ENCODE data around the gene INPP4A. TPM values are rescaled to one million over a fixed set of nuclear protein-coding genes. Genes with fewer than 3 reads are reported as not detected.

Gene INPP4A
- polyA plus RNA-seq, 1 of the 3 experiments (the other 2 are of a cell fraction): 15.0 TPM

DNA sequence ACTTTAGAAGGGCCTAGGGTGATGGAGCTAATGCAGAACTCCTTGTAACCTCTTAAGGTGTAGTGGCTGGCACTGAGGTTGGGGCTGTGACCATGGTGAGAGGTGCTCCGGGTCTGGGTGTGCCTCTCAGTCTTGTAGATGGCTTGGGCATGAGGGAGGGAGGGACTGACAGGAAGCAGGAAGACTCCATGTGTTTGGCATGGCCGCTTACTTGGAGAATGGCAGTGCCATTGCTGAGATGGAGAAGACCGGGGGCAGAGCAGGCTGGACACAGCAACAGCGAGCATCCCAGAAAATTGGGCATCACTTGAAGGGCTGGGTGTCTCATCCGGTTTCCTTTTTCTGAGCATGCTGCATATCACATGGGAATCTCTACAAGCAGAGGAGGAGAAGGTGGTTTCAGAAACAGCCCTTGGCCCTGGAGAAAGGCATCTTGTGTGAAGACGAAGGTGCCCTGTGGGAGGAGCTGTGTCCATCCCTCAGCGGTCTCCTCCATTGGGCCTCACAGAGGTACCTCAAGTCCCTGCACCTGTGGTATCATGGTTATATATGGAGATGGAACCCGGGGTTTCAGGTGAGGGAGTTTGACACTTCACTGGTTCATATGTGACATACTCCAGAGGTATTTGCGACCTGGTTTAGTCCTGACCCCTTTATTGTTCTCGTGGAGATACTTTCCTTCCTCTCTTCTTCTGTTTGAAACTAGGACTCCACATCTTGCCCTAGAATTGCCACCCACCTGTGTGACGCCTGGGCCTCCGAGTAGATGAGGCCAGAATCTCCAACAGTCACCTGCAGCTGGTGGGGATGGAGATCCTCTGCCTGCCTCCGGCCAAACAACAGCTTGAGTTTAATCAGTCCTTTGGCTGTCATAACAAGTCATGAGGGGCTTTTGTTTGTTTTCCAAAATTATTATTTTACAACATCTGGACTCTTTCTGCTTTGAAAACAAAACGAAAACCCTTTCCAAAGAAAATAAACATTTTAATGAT, 45.6 kb downstream of the INPP4A start:
- Histone ChIP-seq H3K27me3 (ENCODE audit: insufficient read depth) (no peaks in the 10 kb centered on the region), H3K9me3 (no peaks in the 10 kb centered on the region), H3K9me2 (no peaks in the 10 kb centered on the region), H2AFZ (ENCODE audit: low read depth) (no peak overlapping the region), H3K27ac (ENCODE audit: low read depth in 2 of 2, low read length in 1 of 2) (no peak overlapping the region), H3K79me2 (ENCODE audit: insufficient read depth) (peaks cover 14% of the 10 kb centered on the region; the same call in 1 of the 2 replicates), H3K4me1 (ENCODE audit: control insufficient read depth in 1 of 2, insufficient read depth in 2 of 2, low read depth in 1 of 2, low read length in 1 of 2) (no peaks in the 10 kb centered on the region; a peak in 1 of 4 replicates), H4K20me1 (ENCODE audit: insufficient read depth) (0 out of 2 replicates have a peak, but pooled peaks cover 13% of the 10 kb centered on the region), H3F3A (replicated peaks; ENCODE audit: insufficient read depth) (no peaks in the 10 kb centered on the region), H3K36me3 (replicated peaks in 1 of 2; ENCODE audit: control insufficient read depth in 1 of 2, insufficient read depth in 2 of 2, low read length in 1 of 2) (no peaks in the 10 kb centered on the region), H3K9ac (no peak overlapping the region), H3K4me3 (ENCODE audit: low read depth in 2 of 2, low read length in 1 of 2) (no peak overlapping the region), H3K4me2 (no peak overlapping the region)
- WGBS (ENCODE audit: low lambda C conversion rate): 90% methylated on average over 13 of the region's 14 CpGs
- ChIA-PET POLR2A (no interaction called here), CTCF (interaction anchor here (0.9 kb wide), 1 partner anchor 70 kb away, joined by 3 read pairs; no protein-coding TSS in a partner anchor)
- no peak for DNase-seq
- TF ChIP-seq NRF1 (IDR thresholded peaks at IDR 0.05; ENCODE audit: low read depth, low read length): no peak

DNA sequence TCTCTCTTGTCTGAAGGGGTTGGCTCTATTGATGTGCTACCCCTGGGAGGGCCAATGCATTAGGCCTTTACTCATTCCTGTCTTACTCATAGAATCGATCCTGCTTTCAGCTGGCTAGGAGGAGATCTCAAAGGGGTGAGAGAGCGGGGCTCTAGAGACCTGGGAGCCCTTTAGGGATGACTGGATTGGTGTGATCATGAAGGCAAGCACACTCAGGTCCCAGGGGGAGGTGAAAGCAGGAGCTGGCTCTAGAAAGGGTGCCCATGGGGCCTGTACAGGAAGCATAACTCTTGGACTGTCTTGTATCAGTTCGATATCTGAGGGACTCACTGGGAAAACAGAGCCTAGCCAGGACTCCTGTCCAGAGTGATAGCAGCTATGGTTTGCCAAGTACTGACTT, 47.8 kb downstream of the INPP4A start:
- no peak overlapping the region for H3K27ac ChIP-seq (ENCODE audit: low read depth in 2 of 2, low read length in 1 of 2)
- H3K4me3 ChIP-seq (ENCODE audit: low read depth in 2 of 2, low read length in 1 of 2): no peak overlapping the region
- H3K4me2 ChIP-seq: no peak overlapping the region
- no peak for TF ChIP-seq FOXM1 (IDR thresholded peaks at IDR 0.05; ENCODE audit: low read depth)
- TF ChIP-seq, protein P1, sequence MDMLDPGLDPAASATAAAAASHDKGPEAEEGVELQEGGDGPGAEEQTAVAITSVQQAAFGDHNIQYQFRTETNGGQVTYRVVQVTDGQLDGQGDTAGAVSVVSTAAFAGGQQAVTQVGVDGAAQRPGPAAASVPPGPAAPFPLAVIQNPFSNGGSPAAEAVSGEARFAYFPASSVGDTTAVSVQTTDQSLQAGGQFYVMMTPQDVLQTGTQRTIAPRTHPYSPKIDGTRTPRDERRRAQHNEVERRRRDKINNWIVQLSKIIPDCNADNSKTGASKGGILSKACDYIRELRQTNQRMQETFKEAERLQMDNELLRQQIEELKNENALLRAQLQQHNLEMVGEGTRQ (IDR thresholded peaks at IDR 0.05; ENCODE audit: borderline replicate concordance, low read depth, low read length): no peak
- TF ChIP-seq ELF1 (IDR thresholded peaks at IDR 0.05): no peak
- no peak for TF ChIP-seq GABPA (IDR thresholded peaks at IDR 0.05; ENCODE audit: low read depth)
- TF ChIP-seq POLR2AphosphoS5 (IDR thresholded peaks at IDR 0.05; ENCODE audit: low read depth, low read length): no peak
- TF ChIP-seq, protein P2, sequence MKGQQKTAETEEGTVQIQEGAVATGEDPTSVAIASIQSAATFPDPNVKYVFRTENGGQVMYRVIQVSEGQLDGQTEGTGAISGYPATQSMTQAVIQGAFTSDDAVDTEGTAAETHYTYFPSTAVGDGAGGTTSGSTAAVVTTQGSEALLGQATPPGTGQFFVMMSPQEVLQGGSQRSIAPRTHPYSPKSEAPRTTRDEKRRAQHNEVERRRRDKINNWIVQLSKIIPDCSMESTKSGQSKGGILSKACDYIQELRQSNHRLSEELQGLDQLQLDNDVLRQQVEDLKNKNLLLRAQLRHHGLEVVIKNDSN (IDR thresholded peaks at IDR 0.05; ENCODE audit: borderline replicate concordance, low read depth): no peak
- no peak for TF ChIP-seq GATA2 (CRISPR knock-in tag; IDR thresholded peaks at IDR 0.05)
- TF ChIP-seq TEAD4 (IDR thresholded peaks at IDR 0.05; ENCODE audit: borderline replicate concordance, insufficient read depth): no peak
- TF ChIP-seq SIN3A (IDR thresholded peaks at IDR 0.05; ENCODE audit: borderline replicate concordance, low read depth, low read length): no peak
- no peak for TF ChIP-seq EZH2phosphoT487 (IDR thresholded peaks at IDR 0.05; ENCODE audit: borderline replicate concordance, low read depth)
- TF ChIP-seq NRF1 (IDR thresholded peaks at IDR 0.05; ENCODE audit: low read depth, low read length): no peak
- TF ChIP-seq, protein P3, sequence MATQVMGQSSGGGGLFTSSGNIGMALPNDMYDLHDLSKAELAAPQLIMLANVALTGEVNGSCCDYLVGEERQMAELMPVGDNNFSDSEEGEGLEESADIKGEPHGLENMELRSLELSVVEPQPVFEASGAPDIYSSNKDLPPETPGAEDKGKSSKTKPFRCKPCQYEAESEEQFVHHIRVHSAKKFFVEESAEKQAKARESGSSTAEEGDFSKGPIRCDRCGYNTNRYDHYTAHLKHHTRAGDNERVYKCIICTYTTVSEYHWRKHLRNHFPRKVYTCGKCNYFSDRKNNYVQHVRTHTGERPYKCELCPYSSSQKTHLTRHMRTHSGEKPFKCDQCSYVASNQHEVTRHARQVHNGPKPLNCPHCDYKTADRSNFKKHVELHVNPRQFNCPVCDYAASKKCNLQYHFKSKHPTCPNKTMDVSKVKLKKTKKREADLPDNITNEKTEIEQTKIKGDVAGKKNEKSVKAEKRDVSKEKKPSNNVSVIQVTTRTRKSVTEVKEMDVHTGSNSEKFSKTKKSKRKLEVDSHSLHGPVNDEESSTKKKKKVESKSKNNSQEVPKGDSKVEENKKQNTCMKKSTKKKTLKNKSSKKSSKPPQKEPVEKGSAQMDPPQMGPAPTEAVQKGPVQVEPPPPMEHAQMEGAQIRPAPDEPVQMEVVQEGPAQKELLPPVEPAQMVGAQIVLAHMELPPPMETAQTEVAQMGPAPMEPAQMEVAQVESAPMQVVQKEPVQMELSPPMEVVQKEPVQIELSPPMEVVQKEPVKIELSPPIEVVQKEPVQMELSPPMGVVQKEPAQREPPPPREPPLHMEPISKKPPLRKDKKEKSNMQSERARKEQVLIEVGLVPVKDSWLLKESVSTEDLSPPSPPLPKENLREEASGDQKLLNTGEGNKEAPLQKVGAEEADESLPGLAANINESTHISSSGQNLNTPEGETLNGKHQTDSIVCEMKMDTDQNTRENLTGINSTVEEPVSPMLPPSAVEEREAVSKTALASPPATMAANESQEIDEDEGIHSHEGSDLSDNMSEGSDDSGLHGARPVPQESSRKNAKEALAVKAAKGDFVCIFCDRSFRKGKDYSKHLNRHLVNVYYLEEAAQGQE (IDR thresholded peaks at IDR 0.05; ENCODE audit: low read depth, low read length): no peak
- no peak for TF ChIP-seq JUND (IDR thresholded peaks at IDR 0.05)
- no peak for TF ChIP-seq NFIC (IDR thresholded peaks at IDR 0.05; ENCODE audit: borderline replicate concordance)
- H4K20me1 ChIP-seq (ENCODE audit: insufficient read depth): 0 out of 2 replicates have a peak, but pooled peaks cover 7% of the 10 kb centered on the region
- no peak for DNase-seq
- no peaks in the 10 kb centered on the region for H3F3A ChIP-seq (replicated peaks; ENCODE audit: insufficient read depth)
- no peaks in the 10 kb centered on the region; a peak in 1 of 4 replicates for H3K4me1 ChIP-seq (ENCODE audit: control insufficient read depth in 1 of 2, insufficient read depth in 2 of 2, low read depth in 1 of 2, low read length in 1 of 2)
- 89% methylated on average over 3 of the region's 3 CpGs for WGBS (ENCODE audit: low lambda C conversion rate)
- peaks cover 10% of the 10 kb centered on the region; the same call in 1 of the 2 replicates for H3K79me2 ChIP-seq (ENCODE audit: insufficient read depth)
- H2AFZ ChIP-seq (ENCODE audit: low read depth): no peak overlapping the region
- POLR2A ChIA-PET: no interaction called here
- H3K9ac ChIP-seq: no peak overlapping the region
- no peaks in the 10 kb centered on the region for H3K36me3 ChIP-seq (replicated peaks in 1 of 2; ENCODE audit: control insufficient read depth in 1 of 2, insufficient read depth in 2 of 2, low read length in 1 of 2)
- no peaks in the 10 kb centered on the region for H3K9me2 ChIP-seq
- no peaks in the 10 kb centered on the region for H3K27me3 ChIP-seq (ENCODE audit: insufficient read depth)
- H3K9me3 ChIP-seq: no peaks in the 10 kb centered on the region
- CTCF ChIA-PET: interaction anchor here (0.7 to 1.6 kb wide), 2 partner anchors 11 to 15 kb away, joined by 3 read pairs; no protein-coding TSS in a partner anchor

Measured in SK-N-SH (cell line).